Measurements from ENCODE around the gene PLN. TPM values are rescaled to one million over a fixed set of nuclear protein-coding genes. Genes with fewer than 3 reads are reported as not detected.

PLN gene
- total RNA-seq, 4 donors from 2014 or later: 32.6 to 52.0 (median 47.1) TPM

DNA sequence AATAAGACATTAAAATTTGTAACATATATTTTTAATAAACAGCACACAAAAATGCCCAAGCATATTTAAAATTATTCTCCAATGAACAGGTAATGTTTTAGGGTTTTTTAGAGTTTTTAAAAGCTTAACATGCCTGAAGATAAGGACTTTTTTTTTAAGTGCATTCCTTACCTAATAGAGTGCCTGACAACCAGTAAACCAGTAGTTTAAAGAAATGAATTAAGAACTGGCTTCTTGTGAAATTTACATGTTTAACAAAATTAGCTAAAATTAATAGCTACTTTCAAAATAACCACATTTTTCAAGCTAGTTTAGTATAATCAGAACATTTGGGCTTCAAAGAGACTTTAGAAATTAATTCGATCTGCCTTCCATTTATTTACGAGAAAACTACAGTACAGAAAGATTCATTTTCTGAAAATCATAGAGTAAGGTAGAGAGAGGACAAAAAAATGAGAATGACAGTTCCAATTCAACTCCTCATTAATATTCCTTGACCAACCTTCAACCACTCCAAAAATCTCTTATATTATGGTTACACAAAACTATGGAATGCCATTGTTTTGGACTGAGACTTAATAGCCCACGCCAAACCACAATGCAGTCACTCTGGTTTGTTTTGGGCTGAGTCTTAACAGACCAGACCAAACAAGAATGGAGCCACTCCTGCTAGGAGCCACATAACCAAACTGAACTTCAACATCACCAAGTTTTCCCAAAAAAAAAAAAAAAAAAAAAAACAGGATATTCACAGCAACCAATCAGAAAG lies 5.7 kb upstream of the PLN start:
- WGBS, 2 donors (ENCODE audit: low coverage in 1 of 2): 94 to 100% methylated on average over 2 to 3 of the region's 3 CpGs
- DNase-seq: no peak
- peaks cover 0 to 11% (median 2%) of the 10 kb centered on the region in 4 donors for H3K4me1 ChIP-seq
- intact Hi-C loops (cut with DNase I; ENCODE audit: low total_unique reads) (no loop called here), in situ Hi-C loops (cut with MboI; ENCODE audit: low pct_ligation_motif_present in 1 of 4, low pct_unique_long_range_greater_than_20kb in 1 of 4, low sequenced_read_pairs in 3 of 4) (no loop called here)
- H3K9me3 ChIP-seq: no peaks in the 10 kb centered on the region
- H3K4me3 ChIP-seq: no peak overlapping the region
- no peaks in the 10 kb centered on the region for H3K36me3 ChIP-seq
- H3K27me3 ChIP-seq: no peaks in the 10 kb centered on the region
- no peak overlapping the region for H3K27ac ChIP-seq
- TF ChIP-seq POLR2AphosphoS5 (IDR thresholded peaks at IDR 0.05): no peak
- TF ChIP-seq, protein P1, sequence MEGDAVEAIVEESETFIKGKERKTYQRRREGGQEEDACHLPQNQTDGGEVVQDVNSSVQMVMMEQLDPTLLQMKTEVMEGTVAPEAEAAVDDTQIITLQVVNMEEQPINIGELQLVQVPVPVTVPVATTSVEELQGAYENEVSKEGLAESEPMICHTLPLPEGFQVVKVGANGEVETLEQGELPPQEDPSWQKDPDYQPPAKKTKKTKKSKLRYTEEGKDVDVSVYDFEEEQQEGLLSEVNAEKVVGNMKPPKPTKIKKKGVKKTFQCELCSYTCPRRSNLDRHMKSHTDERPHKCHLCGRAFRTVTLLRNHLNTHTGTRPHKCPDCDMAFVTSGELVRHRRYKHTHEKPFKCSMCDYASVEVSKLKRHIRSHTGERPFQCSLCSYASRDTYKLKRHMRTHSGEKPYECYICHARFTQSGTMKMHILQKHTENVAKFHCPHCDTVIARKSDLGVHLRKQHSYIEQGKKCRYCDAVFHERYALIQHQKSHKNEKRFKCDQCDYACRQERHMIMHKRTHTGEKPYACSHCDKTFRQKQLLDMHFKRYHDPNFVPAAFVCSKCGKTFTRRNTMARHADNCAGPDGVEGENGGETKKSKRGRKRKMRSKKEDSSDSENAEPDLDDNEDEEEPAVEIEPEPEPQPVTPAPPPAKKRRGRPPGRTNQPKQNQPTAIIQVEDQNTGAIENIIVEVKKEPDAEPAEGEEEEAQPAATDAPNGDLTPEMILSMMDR (IDR thresholded peaks at IDR 0.05): no peak

DNA sequence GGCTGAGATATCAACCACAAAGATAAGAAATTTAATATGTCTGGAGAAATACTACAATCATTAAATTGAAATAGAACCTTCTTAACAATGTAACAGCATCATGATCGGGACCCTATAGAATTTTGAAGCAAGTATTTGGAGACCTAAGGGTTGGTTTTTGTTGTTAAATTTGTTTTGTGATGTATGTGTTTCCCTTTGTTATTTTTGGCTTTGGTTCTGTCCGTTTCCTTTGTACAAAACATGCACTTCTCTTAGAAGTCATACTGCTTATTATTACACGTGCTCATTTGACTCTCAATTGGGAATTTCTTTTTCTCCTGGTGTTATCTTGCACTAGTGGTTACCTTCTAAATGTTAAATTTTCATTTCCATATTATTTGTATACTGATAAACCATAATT lies 4.0 kb upstream of the PLN start:
- 80 to 86% methylated on average over 3 of the region's 3 CpGs for WGBS, 2 donors (ENCODE audit: low coverage in 1 of 2)

DNA sequence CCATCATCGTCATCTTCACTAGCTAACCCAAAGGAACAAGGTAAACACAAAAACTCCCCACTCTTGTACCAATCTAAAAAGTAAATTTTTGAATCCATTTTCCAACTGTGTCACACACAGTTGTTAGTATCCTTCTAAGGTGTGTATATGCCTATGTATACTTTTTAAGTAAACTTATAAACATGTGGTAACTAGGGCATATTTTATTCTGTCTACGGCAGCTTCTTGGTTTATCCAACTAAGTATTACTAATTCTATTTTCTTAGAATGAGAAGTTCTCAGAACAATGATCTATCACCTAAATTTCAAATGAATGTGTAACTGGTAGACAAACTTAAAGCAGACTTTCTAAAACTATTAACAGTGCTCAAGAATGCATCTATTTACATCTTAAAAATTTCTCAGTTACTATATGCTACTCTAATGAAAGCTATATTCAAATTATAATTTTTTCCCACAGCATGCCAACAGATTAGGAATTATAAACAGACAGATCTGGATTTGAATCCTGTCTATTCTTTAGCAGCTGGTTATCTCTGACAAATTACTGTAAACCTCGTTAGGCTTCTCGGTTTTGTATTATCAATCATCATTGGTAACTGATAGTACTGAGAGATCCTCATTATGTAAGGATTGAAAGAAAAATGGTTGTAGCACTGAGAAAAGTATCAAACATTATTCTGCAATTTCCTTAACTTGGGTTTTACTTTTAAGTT lies 1.8 kb upstream of the PLN start:
- Histone ChIP-seq H3K36me3 (no peaks in the 10 kb centered on the region), H3K4me3 (no peak overlapping the region), H3K27ac (peak overlapping the region; percentile 58 to 72 (median 66)), H3K9me3 (no peaks in the 10 kb centered on the region), H3K4me1 (peaks cover 0 to 3% (median 0%) of the 10 kb centered on the region in 4 donors), H3K27me3 (no peaks in the 10 kb centered on the region)
- DNase-seq: no peak
- in situ Hi-C loops (cut with MboI; ENCODE audit: low pct_ligation_motif_present in 1 of 4, low pct_unique_long_range_greater_than_20kb in 1 of 4, low sequenced_read_pairs in 3 of 4) (no loop called here), intact Hi-C loops (cut with DNase I; ENCODE audit: low total_unique reads) (no loop called here)
- TF ChIP-seq EP300 (IDR thresholded peaks at IDR 0.05; ENCODE audit: low read depth): no peak
- no peak for TF ChIP-seq POLR2A (IDR thresholded peaks at IDR 0.05)
- TF ChIP-seq, protein P1 (IDR thresholded peaks at IDR 0.05): no peak
- no peak for TF ChIP-seq POLR2AphosphoS5 (IDR thresholded peaks at IDR 0.05)
- WGBS, 2 donors (ENCODE audit: low coverage in 1 of 2): 68 to 72% methylated on average over 4 of the region's 4 CpGs

More for the DNA sequence above, 4.0 kb upstream of the PLN start:
- H3K36me3 ChIP-seq: no peaks in the 10 kb centered on the region
- H3K4me3 ChIP-seq: no peak overlapping the region
- H3K9me3 ChIP-seq: no peaks in the 10 kb centered on the region
- DNase-seq: no peak
- no peak for TF ChIP-seq EP300 (IDR thresholded peaks at IDR 0.05; ENCODE audit: low read depth)
- no peak for TF ChIP-seq POLR2A (IDR thresholded peaks at IDR 0.05)
- peak overlapping the region in 1 of 4 donors; percentile 10 for H3K27ac ChIP-seq
- H3K4me1 ChIP-seq: peaks cover 0 to 7% (median 0%) of the 10 kb centered on the region in 4 donors
- intact Hi-C loops (cut with DNase I; ENCODE audit: low total_unique reads): no loop called here
- H3K27me3 ChIP-seq: no peaks in the 10 kb centered on the region
- in situ Hi-C loops (cut with MboI; ENCODE audit: low pct_ligation_motif_present in 1 of 4, low pct_unique_long_range_greater_than_20kb in 1 of 4, low sequenced_read_pairs in 3 of 4): no loop called here

DNA sequence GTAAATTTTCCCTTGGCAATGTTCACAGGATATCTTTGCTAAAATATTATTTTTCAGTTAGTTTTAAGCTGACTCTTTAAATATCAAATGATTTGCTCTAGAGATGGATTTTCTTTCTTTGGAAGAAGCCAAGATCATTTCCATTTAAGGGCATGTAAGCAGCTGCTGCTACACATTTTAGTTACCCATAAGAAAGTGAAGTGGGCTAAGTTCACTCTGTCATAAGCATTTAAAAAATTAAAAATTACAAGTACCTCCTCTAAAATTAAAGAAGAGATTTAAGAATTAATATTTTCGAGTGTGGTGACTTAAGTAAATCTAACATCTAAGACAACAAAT lies 1.2 kb upstream of the PLN start:
- H3K27me3 ChIP-seq: no peaks in the 10 kb centered on the region
- in situ Hi-C loops (cut with MboI; ENCODE audit: low pct_ligation_motif_present in 1 of 4, low pct_unique_long_range_greater_than_20kb in 1 of 4, low sequenced_read_pairs in 3 of 4): no loop called here

More for the DNA sequence above, 1.2 kb upstream of the PLN start:
- H3K36me3 ChIP-seq: no peaks in the 10 kb centered on the region
- H3K4me3 ChIP-seq: no peak overlapping the region
- peaks cover 0 to 5% (median 0%) of the 10 kb centered on the region in 4 donors for H3K4me1 ChIP-seq
- H3K27ac ChIP-seq: peak overlapping the region; percentile 58 to 72 (median 66)
- intact Hi-C loops (cut with DNase I; ENCODE audit: low total_unique reads): no loop called here
- no peaks in the 10 kb centered on the region for H3K9me3 ChIP-seq
- TF ChIP-seq POLR2AphosphoS5 (IDR thresholded peaks at IDR 0.05): no peak
- no peak for TF ChIP-seq EP300 (IDR thresholded peaks at IDR 0.05; ENCODE audit: low read depth)
- TF ChIP-seq POLR2A (IDR thresholded peaks at IDR 0.05): no peak
- TF ChIP-seq, protein P1 (IDR thresholded peaks at IDR 0.05): no peak
- no peak for DNase-seq
- WGBS, 2 donors (ENCODE audit: low coverage in 1 of 2): 53 to 83% methylated on average over 1 of the region's 1 CpG
